Activated B cell treated with CpG ODN at 0.5 μM for 24 hours (primary cell): Measurements from ENCODE around the gene POR. TPM values are rescaled to one million over a fixed set of nuclear protein-coding genes. Genes with fewer than 3 reads are reported as not detected.
"Not testable (repeated sequence)": the region's sequence is repeated elsewhere in the genome, so short reads cannot be mapped to it uniquely, and the experiment has no call there.

Experiments used
- ATAC-seq: fragments of 200-7000 bp; cut with Tn5 transposase; one replicate; pipeline ENCODE4 v1.10.0; 2021; ENCODE audit warnings: low read depth, mild to moderate bottlenecking, moderate library complexity
- CTCF ChIA-PET: fragments of 350-600 bp; sonication (Branson Sonifier 250); formaldehyde crosslinking; loops from one replicate; lab custom pipeline; 2021; ENCODE audit warnings: antibody characterized with exemption; lab: Charles Lee
- POLR2A ChIA-PET: fragments of 350-600 bp; sonication (Branson Sonifier 250); formaldehyde crosslinking; loops from one replicate; lab custom pipeline; 2021; ENCODE audit warnings: antibody characterized with exemption; lab: Charles Lee
- DNase-seq: peaks from one replicate; pipeline ENCODE4 v3.0.0; 2022
- H3K27ac Mint-ChIP-seq: one replicate; pipeline ENCODE4 v1.8.0; 2020; ENCODE audit warnings: mixed read lengths
- H3K27me3 Mint-ChIP-seq: one replicate; pipeline ENCODE4 v1.8.0; 2021; ENCODE audit warnings: mixed read lengths
- H3K36me3 Mint-ChIP-seq: one replicate; pipeline ENCODE4 v1.8.0; 2021; ENCODE audit warnings: low read depth, mixed read lengths
- H3K4me1 Mint-ChIP-seq: one replicate; pipeline ENCODE4 v1.8.0; 2021; ENCODE audit warnings: mixed read lengths
- H3K4me3 Mint-ChIP-seq: one replicate; pipeline ENCODE4 v1.8.0; 2020; ENCODE audit warnings: mild to moderate bottlenecking, mixed read lengths
- H3K9me3 Mint-ChIP-seq: one replicate; pipeline ENCODE4 v1.8.0; 2020; ENCODE audit warnings: mixed read lengths
- CTCF ChIP-seq: fragments of 200-600 bp; IDR thresholded peaks from one replicate; pipeline ENCODE4 v1.8.0; 2022; ENCODE audit warnings: antibody characterized with exemption, mild to moderate bottlenecking
- intact Hi-C: fragments of 100-400 bp; cut with micrococcal nuclease; formaldehyde crosslinking; loops from one replicate; pipeline ENCODE4 v1.15.1; 2024
- total RNA-seq: library from RNA; stranded (reverse); gene quantifications from 2 replicates; pipeline ENCODE4 v1.2.3, GENCODE V29; 2022

The POR gene
- total RNA-seq, 1 donor from 2014 or later, result 63.5 TPM

GRCh38 chr7:76003351-76003750 is 88.4 kb downstream of the POR start:
- intact Hi-C loops, result no loop called here
- H3K27ac Mint-ChIP-seq, result no peak overlapping the region
- POLR2A ChIA-PET, result no interaction called here
- TF ChIP-seq CTCF, result no peak
- no peaks in the 10 kb centered on the region for H3K9me3 Mint-ChIP-seq
- CTCF ChIA-PET, result no interaction called here
- H3K4me3 Mint-ChIP-seq, result no peak overlapping the region
- ATAC-seq (no peak), DNase-seq (no peak)
- no peaks in the 10 kb centered on the region for H3K27me3 Mint-ChIP-seq
- H3K36me3 Mint-ChIP-seq, result peaks cover 41% of the 10 kb centered on the region
- peaks cover 3% of the 10 kb centered on the region for H3K4me1 Mint-ChIP-seq

- H3K27ac Mint-ChIP-seq, ATAC-seq, DNase-seq, CTCF ChIA-PET, H3K27me3 Mint-ChIP-seq, POLR2A ChIA-PET, intact Hi-C loops, H3K4me3 Mint-ChIP-seq, H3K9me3 Mint-ChIP-seq: not testable (repeated sequence)
- peaks cover 32% of the 10 kb centered on the region for H3K36me3 Mint-ChIP-seq
- peaks cover 20% of the 10 kb centered on the region for H3K4me1 Mint-ChIP-seq
Observed at GRCh38 chr7:76005004-76005403, 90.0 kb downstream of the POR start.

- peak; percentile 41 for ATAC-seq
- no peak for TF ChIP-seq CTCF
- Mint-ChIP-seq H3K4me1 (peaks cover 42% of the 10 kb centered on the region), H3K27me3 (no peaks in the 10 kb centered on the region), H3K9me3 (no peaks in the 10 kb centered on the region), H3K27ac (peak overlapping the region; percentile 83), H3K36me3 (peaks cover 29% of the 10 kb centered on the region), H3K4me3 (peak overlapping the region; percentile 55)
- POLR2A ChIA-PET, result interaction anchor here (0.6 to 1.6 kb wide), 11 partner anchors 11 to 390 kb away, joined by 4 to 14 read pairs (median 6); partner anchors contain the start of genes MDH2, STYXL1 and TMEM120A
- intact Hi-C loops, result no loop called here
- no peak for DNase-seq
- CTCF ChIA-PET, result interaction anchor here (1.3 kb wide), 1 partner anchor 12 kb away, joined by 3 read pairs; no protein-coding TSS in a partner anchor
Observed at GRCh38 chr7:76008156-76008687, 93.3 kb downstream of the POR start.

- ChIA-PET POLR2A (interaction anchor here (0.9 to 1.5 kb wide), 8 partner anchors 10 to 132 kb away, joined by 3 to 14 read pairs (median 4); partner anchors contain the start of genes MDH2, POR, STYXL1 and TMEM120A), CTCF (interaction anchor here (0.7 to 1.2 kb wide), 2 partner anchors 144 to 393 kb away, joined by 3 to 4 read pairs; no protein-coding TSS in a partner anchor)
- Mint-ChIP-seq H3K36me3 (peaks cover 30% of the 10 kb centered on the region), H3K9me3 (no peaks in the 10 kb centered on the region), H3K27ac (peak overlapping the region; percentile 83), H3K27me3 (no peaks in the 10 kb centered on the region), H3K4me3 (peak overlapping the region; percentile 61), H3K4me1 (peaks cover 42% of the 10 kb centered on the region)
- DNase-seq, result no peak
- no peak for ATAC-seq
- intact Hi-C loops, result no loop called here
- TF ChIP-seq CTCF, result no peak
Observed at GRCh38 chr7:76009672-76010600, 95.0 kb downstream of the POR start.

- no peak for TF ChIP-seq CTCF
- ATAC-seq (peak; percentile 61), DNase-seq (no peak)
- CTCF ChIA-PET, result interaction anchor here (1.2 kb wide), 1 partner anchor 9 kb away, joined by 8 read pairs; no protein-coding TSS in a partner anchor
- H3K9me3 Mint-ChIP-seq, result no peaks in the 10 kb centered on the region
- H3K4me1 Mint-ChIP-seq, result peaks cover 43% of the 10 kb centered on the region
- H3K36me3 Mint-ChIP-seq, result peaks cover 29% of the 10 kb centered on the region
- H3K27ac Mint-ChIP-seq, result peak overlapping the region; percentile 51
- intact Hi-C loops, result no loop called here
- H3K27me3 Mint-ChIP-seq, result no peaks in the 10 kb centered on the region
- POLR2A ChIA-PET, result interaction anchor here (0.5 to 1.5 kb wide), 4 partner anchors 9 to 23 kb away, joined by 3 to 4 read pairs (median 4); partner anchors contain the start of gene TMEM120A
- H3K4me3 Mint-ChIP-seq, result no peak overlapping the region
Observed at GRCh38 chr7:76011442-76011861, 96.5 kb downstream of the POR start.
